ENCODE measurements around the gene REC114. TPM values are rescaled to one million over a fixed set of nuclear protein-coding genes. Genes with fewer than 3 reads are reported as not detected.

The REC114 gene
- polyA plus RNA-seq, 3 donors = not detected

DNA sequence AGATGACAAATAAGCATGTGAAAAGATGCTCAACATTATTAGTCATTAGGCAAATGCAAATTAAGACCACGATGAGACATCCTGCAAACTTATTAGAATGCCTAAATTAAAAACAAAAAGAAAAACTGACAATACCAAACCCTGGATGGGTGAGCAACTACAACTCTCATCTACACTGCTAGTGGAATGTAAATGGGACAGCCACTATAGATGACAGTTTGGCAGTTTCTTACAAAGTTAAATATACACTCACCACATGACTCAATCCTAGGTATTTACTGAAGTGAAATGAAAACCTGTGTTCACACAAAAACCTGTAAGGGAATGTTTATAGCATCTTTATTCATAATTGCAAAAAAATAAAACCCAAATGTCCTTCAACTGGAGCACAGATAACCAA is 115.6 kb downstream of the REC114 start:
- peaks cover 23% of the 10 kb centered on the region for H4K20me1 ChIP-seq (ENCODE audit: insufficient read depth, low read length)
- no peaks in the 10 kb centered on the region for H3K9me3 Mint-ChIP-seq
- H3K27ac ChIP-seq (ENCODE audit: low read depth in 1 of 2, low read length in 2 of 2) = no peak overlapping the region
- intact Hi-C loops (cut with micrococcal nuclease) = loop anchor here in 1 of 2 donors (5.0 kb wide), 1 partner anchor 144 kb away; no protein-coding TSS in a partner anchor
- no peaks in the 10 kb centered on the region for H3K9me3 ChIP-seq (replicated peaks in 1 of 2; ENCODE audit: control insufficient read depth in 1 of 2, insufficient read depth in 1 of 2, low read length in 2 of 2)
- peaks cover 0 to 3% (median 0%) of the 10 kb centered on the region in 3 donors for H3K27me3 Mint-ChIP-seq (ENCODE audit: low read depth in 3 of 3)
- no peak overlapping the region for H3K4me3 Mint-ChIP-seq
- peaks cover 1% of the 10 kb centered on the region for H3K4me1 Mint-ChIP-seq
- no peaks in the 10 kb centered on the region for H3K27me3 ChIP-seq (ENCODE audit: control insufficient read depth in 2 of 2, insufficient read depth in 2 of 2, low read length in 2 of 2)
- H3K9ac ChIP-seq (ENCODE audit: insufficient read depth, low read length, poor library complexity, severe bottlenecking) = no peak overlapping the region
- no peaks in the 10 kb centered on the region for H3K79me2 ChIP-seq (ENCODE audit: insufficient read depth, low read length)
- no CpG with 5 or more reads among the region's 1 CpG for WGBS (ENCODE audit: insufficient coverage)
- no peak overlapping the region for H3K4me2 ChIP-seq (replicated peaks; ENCODE audit: extremely low read depth, low read length, poor library complexity, severe bottlenecking)
- no peak for DNase-seq
- TF ChIP-seq, protein P1, sequence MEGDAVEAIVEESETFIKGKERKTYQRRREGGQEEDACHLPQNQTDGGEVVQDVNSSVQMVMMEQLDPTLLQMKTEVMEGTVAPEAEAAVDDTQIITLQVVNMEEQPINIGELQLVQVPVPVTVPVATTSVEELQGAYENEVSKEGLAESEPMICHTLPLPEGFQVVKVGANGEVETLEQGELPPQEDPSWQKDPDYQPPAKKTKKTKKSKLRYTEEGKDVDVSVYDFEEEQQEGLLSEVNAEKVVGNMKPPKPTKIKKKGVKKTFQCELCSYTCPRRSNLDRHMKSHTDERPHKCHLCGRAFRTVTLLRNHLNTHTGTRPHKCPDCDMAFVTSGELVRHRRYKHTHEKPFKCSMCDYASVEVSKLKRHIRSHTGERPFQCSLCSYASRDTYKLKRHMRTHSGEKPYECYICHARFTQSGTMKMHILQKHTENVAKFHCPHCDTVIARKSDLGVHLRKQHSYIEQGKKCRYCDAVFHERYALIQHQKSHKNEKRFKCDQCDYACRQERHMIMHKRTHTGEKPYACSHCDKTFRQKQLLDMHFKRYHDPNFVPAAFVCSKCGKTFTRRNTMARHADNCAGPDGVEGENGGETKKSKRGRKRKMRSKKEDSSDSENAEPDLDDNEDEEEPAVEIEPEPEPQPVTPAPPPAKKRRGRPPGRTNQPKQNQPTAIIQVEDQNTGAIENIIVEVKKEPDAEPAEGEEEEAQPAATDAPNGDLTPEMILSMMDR (IDR thresholded peaks at IDR 0.05) = no peak
- peaks cover 62 to 91% of the 10 kb centered on the region in 2 donors for H3K36me3 ChIP-seq (replicated peaks in 1 of 2; ENCODE audit: control insufficient read depth in 1 of 2, insufficient read depth in 2 of 2, low read length in 2 of 2)
- no peak overlapping the region for H3K4me3 ChIP-seq (replicated peaks in 1 of 3; ENCODE audit: low read depth in 2 of 3, low read length in 3 of 3)
- H3K4me1 ChIP-seq (ENCODE audit: control insufficient read depth in 1 of 2, insufficient read depth in 2 of 2, low read length in 2 of 2) = peaks cover under 1 to 2% of the 10 kb centered on the region in 2 donors
- H2AFZ ChIP-seq (ENCODE audit: insufficient read depth, low read depth, low read length, poor library complexity, severe bottlenecking) = no peak overlapping the region
- no peak overlapping the region for H3K27ac Mint-ChIP-seq
- peaks cover 76 to 84% of the 10 kb centered on the region in 2 donors for H3K36me3 Mint-ChIP-seq

DNA sequence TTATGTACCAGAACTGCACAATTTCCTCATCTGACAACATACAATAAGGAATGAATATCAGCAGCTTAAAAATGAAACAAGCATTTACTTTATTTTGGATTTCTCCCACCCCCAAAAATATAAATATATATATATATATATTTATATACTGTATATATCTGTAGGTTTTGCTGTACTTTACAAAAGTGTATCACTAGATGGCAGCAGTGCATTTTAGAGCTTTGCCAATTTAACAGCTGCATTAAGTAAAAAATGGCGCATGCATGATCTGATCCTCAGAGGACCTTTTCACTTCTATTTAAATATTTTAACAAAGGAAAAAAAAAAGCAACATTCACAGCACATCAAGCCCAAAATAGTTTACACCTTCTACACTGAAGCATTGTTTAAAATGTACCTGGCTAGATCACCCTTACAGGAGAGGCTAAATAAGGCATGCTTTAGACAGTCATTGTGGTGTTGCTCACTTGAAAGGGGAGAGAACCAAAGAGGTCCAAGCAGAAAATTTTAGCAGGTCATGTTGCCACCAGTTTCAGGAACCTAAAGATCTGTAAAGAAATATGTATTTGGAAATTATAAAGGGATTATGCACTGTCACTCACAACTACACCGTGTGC is 117.6 kb downstream of the REC114 start:
- Histone ChIP-seq H3K9me3 (replicated peaks in 1 of 2; ENCODE audit: control insufficient read depth in 1 of 2, insufficient read depth in 1 of 2, low read length in 2 of 2) (no peaks in the 10 kb centered on the region), H3K79me2 (ENCODE audit: insufficient read depth, low read length) (no peaks in the 10 kb centered on the region), H2AFZ (ENCODE audit: insufficient read depth, low read depth, low read length, poor library complexity, severe bottlenecking) (no peak overlapping the region), H4K20me1 (ENCODE audit: insufficient read depth, low read length) (peaks cover 40% of the 10 kb centered on the region), H3K27ac (ENCODE audit: low read depth in 1 of 2, low read length in 2 of 2) (no peak overlapping the region), H3K9ac (ENCODE audit: insufficient read depth, low read length, poor library complexity, severe bottlenecking) (no peak overlapping the region), H3K36me3 (replicated peaks in 1 of 2; ENCODE audit: control insufficient read depth in 1 of 2, insufficient read depth in 2 of 2, low read length in 2 of 2) (peaks cover 59 to 92% of the 10 kb centered on the region in 2 donors), H3K27me3 (ENCODE audit: control insufficient read depth in 2 of 2, insufficient read depth in 2 of 2, low read length in 2 of 2) (no peaks in the 10 kb centered on the region), H3K4me2 (replicated peaks; ENCODE audit: extremely low read depth, low read length, poor library complexity, severe bottlenecking) (no peak overlapping the region), H3K4me1 (ENCODE audit: control insufficient read depth in 1 of 2, insufficient read depth in 2 of 2, low read length in 2 of 2) (peaks cover 18 to 23% of the 10 kb centered on the region in 2 donors), H3K4me3 (replicated peaks in 1 of 3; ENCODE audit: low read depth in 2 of 3, low read length in 3 of 3) (no peak overlapping the region)
- peaks cover 0 to 2% (median 0%) of the 10 kb centered on the region in 3 donors for H3K27me3 Mint-ChIP-seq (ENCODE audit: low read depth in 3 of 3)
- no CpG with 5 or more reads among the region's 2 CpGs for WGBS (ENCODE audit: insufficient coverage)
- peaks cover 21% of the 10 kb centered on the region for H3K4me1 Mint-ChIP-seq
- no peak overlapping the region for H3K27ac Mint-ChIP-seq
- H3K36me3 Mint-ChIP-seq = peaks cover 83 to 92% of the 10 kb centered on the region in 2 donors
- TF ChIP-seq, protein P1 (IDR thresholded peaks at IDR 0.05) = peak; percentile 65
- no peak overlapping the region for H3K4me3 Mint-ChIP-seq
- peak; percentile 25 to 49 (median 32) for DNase-seq
- intact Hi-C loops (cut with micrococcal nuclease) = loop anchor here (2.0 to 5.0 kb wide), 3 partner anchors 72 to 137 kb away; partner anchors contain the start of gene NPTN (in 1 of the 2)
- no peaks in the 10 kb centered on the region for H3K9me3 Mint-ChIP-seq

Data from CD14-positive monocyte (primary cell).